ENCODE results near the gene ZNF552.
A peak's percentile ranks its signal among the peaks of the same experiment; 100 is the strongest.

The ZNF552 gene

GRCh38 chr19:57817976-57818375, 3.3 kb upstream of the ZNF552 start:
- no peaks in the 10 kb centered on the region for H3K36me3 ChIP-seq (ENCODE audit: insufficient read depth, low read length)
- H3K79me2 ChIP-seq (ENCODE audit: insufficient read depth, low read length) = peaks cover 41% of the 10 kb centered on the region
- H3K4me1 ChIP-seq (ENCODE audit: insufficient read depth, low read length, poor library complexity, severe bottlenecking) = peaks cover 20% of the 10 kb centered on the region
- no peaks in the 10 kb centered on the region for H3K27me3 ChIP-seq (ENCODE audit: insufficient read depth, low read length, poor library complexity, severe bottlenecking)
- TF ChIP-seq CTCF (conservative IDR thresholded peaks at IDR 0.05; ENCODE audit: low read length) = no peak
- TF ChIP-seq EZH2phosphoT487 (IDR thresholded peaks at IDR 0.05; ENCODE audit: borderline replicate concordance) = no peak
- H4K20me1 ChIP-seq (ENCODE audit: insufficient read depth, low read length, poor library complexity, severe bottlenecking) = peaks cover 4% of the 10 kb centered on the region
- no peaks in the 10 kb centered on the region for H3K9me2 ChIP-seq (replicated peaks; ENCODE audit: low read depth, low read length)
- H3K9me3 ChIP-seq (ENCODE audit: insufficient read depth, low read depth, low read length) = no peaks in the 10 kb centered on the region
- H3K4me3 ChIP-seq (ENCODE audit: low read length, poor library complexity, severe bottlenecking) = no peak overlapping the region
- H3K4me2 ChIP-seq (ENCODE audit: low read depth, low read length, poor library complexity, severe bottlenecking) = no peak overlapping the region
- H3F3A ChIP-seq (ENCODE audit: low read depth) = no peaks in the 10 kb centered on the region
- no peak overlapping the region for H2AFZ ChIP-seq (ENCODE audit: low read length)
- no peak overlapping the region for H3K9ac ChIP-seq (ENCODE audit: low read depth, low read length, poor library complexity, severe bottlenecking)

GRCh38 chr19:57816652-57817051, 1.9 kb upstream of the ZNF552 start:
- no peak overlapping the region for H3K9ac ChIP-seq (ENCODE audit: low read depth, low read length, poor library complexity, severe bottlenecking)
- H3K36me3 ChIP-seq (ENCODE audit: insufficient read depth, low read length) = no peaks in the 10 kb centered on the region
- H4K20me1 ChIP-seq (ENCODE audit: insufficient read depth, low read length, poor library complexity, severe bottlenecking) = peaks cover 4% of the 10 kb centered on the region
- H3K4me3 ChIP-seq (ENCODE audit: low read length, poor library complexity, severe bottlenecking) = no peak overlapping the region
- no peaks in the 10 kb centered on the region for H3F3A ChIP-seq (ENCODE audit: low read depth)
- H3K79me2 ChIP-seq (ENCODE audit: insufficient read depth, low read length) = peaks cover 32% of the 10 kb centered on the region
- H3K4me2 ChIP-seq (ENCODE audit: low read depth, low read length, poor library complexity, severe bottlenecking) = no peak overlapping the region
- H3K4me1 ChIP-seq (ENCODE audit: insufficient read depth, low read length, poor library complexity, severe bottlenecking) = peaks cover 31% of the 10 kb centered on the region
- H2AFZ ChIP-seq (ENCODE audit: low read length) = no peak overlapping the region
- no peaks in the 10 kb centered on the region for H3K9me2 ChIP-seq (replicated peaks; ENCODE audit: low read depth, low read length)
- H3K27me3 ChIP-seq (ENCODE audit: insufficient read depth, low read length, poor library complexity, severe bottlenecking) = no peaks in the 10 kb centered on the region
- H3K9me3 ChIP-seq (ENCODE audit: insufficient read depth, low read depth, low read length) = no peaks in the 10 kb centered on the region
- TF ChIP-seq CTCF (conservative IDR thresholded peaks at IDR 0.05; ENCODE audit: low read length) = no peak
- no peak for TF ChIP-seq EZH2phosphoT487 (IDR thresholded peaks at IDR 0.05; ENCODE audit: borderline replicate concordance)

- Histone ChIP-seq H3K79me2 (ENCODE audit: insufficient read depth, low read length) (peaks cover 24% of the 10 kb centered on the region), H3K9me3 (ENCODE audit: insufficient read depth, low read depth, low read length) (no peaks in the 10 kb centered on the region), H3K4me2 (ENCODE audit: low read depth, low read length, poor library complexity, severe bottlenecking) (peak overlapping the region; percentile 94), H4K20me1 (ENCODE audit: insufficient read depth, low read length, poor library complexity, severe bottlenecking) (peaks cover 3% of the 10 kb centered on the region), H3K4me1 (ENCODE audit: insufficient read depth, low read length, poor library complexity, severe bottlenecking) (peaks cover 27% of the 10 kb centered on the region), H3K9ac (ENCODE audit: low read depth, low read length, poor library complexity, severe bottlenecking) (peak overlapping the region; percentile 91), H3F3A (ENCODE audit: low read depth) (no peaks in the 10 kb centered on the region), H3K9me2 (replicated peaks; ENCODE audit: low read depth, low read length) (no peaks in the 10 kb centered on the region), H2AFZ (ENCODE audit: low read length) (peak overlapping the region; percentile 93; the same call in 1 of the 2 replicates), H3K4me3 (ENCODE audit: low read length, poor library complexity, severe bottlenecking) (peak overlapping the region; percentile 95), H3K27me3 (ENCODE audit: insufficient read depth, low read length, poor library complexity, severe bottlenecking) (no peaks in the 10 kb centered on the region), H3K36me3 (ENCODE audit: insufficient read depth, low read length) (no peaks in the 10 kb centered on the region)
- TF ChIP-seq EZH2phosphoT487 (IDR thresholded peaks at IDR 0.05; ENCODE audit: borderline replicate concordance) = no peak
- no peak for TF ChIP-seq CTCF (conservative IDR thresholded peaks at IDR 0.05; ENCODE audit: low read length)
These were observed 748 bp upstream of the ZNF552 start for GRCh38 chr19:57815247-57816075.
